H1 (cell line): ENCODE results near the gene RIC8A.

ENCODE experiments used
- CREB1 ChIP-seq: IDR thresholded peaks from 2 replicates; pipeline ENCODE4 v1.6.1; 2012; ENCODE audit warnings: inconsistent platforms
- EZH2 ChIP-seq: fragments of 200-600 bp; sonication (generic); IDR thresholded peaks from 2 replicates; pipeline ENCODE4 v1.7.1; 2012; ENCODE audit warnings: low read depth, mild to moderate bottlenecking, moderate library complexity, low read length, inconsistent platforms; ENCODE audit not compliant: severe bottlenecking
- GTF2F1 ChIP-seq: IDR thresholded peaks from 2 replicates; pipeline ENCODE4 v1.6.1; 2012; ENCODE audit warnings: low read depth, low read length, improper control_type of control experiment, borderline replicate concordance
- JUN ChIP-seq: IDR thresholded peaks from 2 replicates; pipeline ENCODE4 v1.6.1; 2011; ENCODE audit warnings: low read depth, mild to moderate bottlenecking, improper control_type of control experiment, low read length
- POLR2A ChIP-seq, 2 experiments: IDR thresholded peaks; 1 replicate in 1 of 2; 2 replicates in 1 of 2; pipeline ENCODE4 v1.6.1; 2011; ENCODE audit warnings: low read depth in 2 of 2, low read length in 2 of 2, mild to moderate bottlenecking in 2 of 2; ENCODE audit errors: control extremely low read depth in 1 of 2
- SIN3A ChIP-seq, 2 experiments: IDR thresholded peaks in 1 of 2; conservative IDR thresholded peaks in 1 of 2; 2 replicates each; pipeline ENCODE4 v1.6.1; 2011 to 2012; ENCODE audit warnings: low read length in 2 of 2, improper control_type of control experiment in 1 of 2, low read depth in 1 of 2, mild to moderate bottlenecking in 1 of 2
- SIX5 ChIP-seq: IDR thresholded peaks from 2 replicates; pipeline ENCODE4 v1.6.1; 2011; ENCODE audit warnings: mild to moderate bottlenecking, low read depth, low read length

- no peak for TF ChIP-seq EZH2
- TF ChIP-seq GTF2F1, result no peak
- TF ChIP-seq JUN, result no peak
- no peak for TF ChIP-seq SIN3A (conservative IDR thresholded peaks at IDR 0.05 in 1 of 2, IDR thresholded peaks at IDR 0.05 in 1 of 2; ENCODE audit: low read depth in 1 of 2, low read length in 2 of 2)
- TF ChIP-seq POLR2A (IDR thresholded peaks at IDR 0.05; ENCODE audit: control extremely low read depth in 1 of 2, low read depth in 2 of 2, low read length in 2 of 2), result no peak
- TF ChIP-seq SIX5, result no peak
- no peak for TF ChIP-seq CREB1
Observed at GRCh38 chr11:253886-254270, 46.4 kb downstream of the RIC8A start.
